Measurements from ENCODE around the gene PRDM16. TPM values are rescaled to one million over a fixed set of nuclear protein-coding genes. Genes with fewer than 3 reads are reported as not detected.

PRDM16 gene
- polyA plus RNA-seq, 1 experiment = 0.06 TPM

DNA sequence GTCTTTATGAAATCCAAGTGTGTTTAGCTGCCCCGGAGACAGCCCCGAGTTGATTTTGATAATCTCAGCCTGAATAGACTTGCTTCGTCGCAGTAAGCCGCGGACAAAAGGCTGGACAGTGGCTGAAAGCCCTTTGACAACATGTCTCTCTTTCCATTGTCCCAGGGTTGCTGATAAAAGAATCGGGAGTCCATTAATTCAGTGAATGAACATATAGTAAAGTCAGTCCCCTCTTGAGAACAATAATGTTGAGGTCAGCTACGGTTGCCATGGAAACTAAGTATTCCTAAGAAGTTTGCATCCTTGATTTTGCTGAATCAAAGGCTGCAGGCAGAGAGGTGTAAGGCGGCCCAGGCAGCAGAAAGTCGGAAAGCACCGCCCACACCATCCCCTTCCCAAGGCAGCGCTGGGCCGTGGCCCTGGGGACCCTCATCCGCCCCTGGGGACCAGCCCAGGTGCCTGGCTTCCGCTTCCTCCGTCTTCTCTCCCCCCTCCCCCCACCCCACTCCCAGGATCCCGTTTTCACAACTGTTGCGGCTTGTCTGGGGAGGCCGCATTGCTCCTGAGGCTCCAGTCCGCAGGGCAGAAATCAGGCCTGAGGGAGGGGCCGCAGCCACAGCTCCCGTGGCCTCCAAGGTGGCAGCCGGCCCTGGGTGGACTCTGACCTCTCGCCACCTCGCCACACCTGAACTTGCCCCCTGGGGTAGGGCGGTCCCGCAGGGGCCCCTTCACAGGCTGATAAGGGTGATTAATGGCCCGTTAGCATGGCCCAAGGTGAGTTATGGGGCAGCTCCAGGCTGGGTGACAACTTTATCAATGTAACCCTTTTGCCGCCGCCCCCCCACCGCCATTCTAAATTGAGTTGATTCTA, 180.9 kb downstream of the PRDM16 start:
- CTCF ChIA-PET = no interaction called here
- no peak for TF ChIP-seq CTCF (IDR thresholded peaks at IDR 0.05; ENCODE audit: low read depth, low read length)
- POLR2A ChIA-PET = no interaction called here
- DNase-seq (ENCODE audit: low read depth, low spot score) = no peak
- H3K27ac ChIP-seq (ENCODE audit: low read depth, low read length) = no peak overlapping the region
- no peak overlapping the region for H3K4me3 ChIP-seq (ENCODE audit: low read depth, low read length)
- H3K9me3 ChIP-seq (ENCODE audit: control insufficient read depth, insufficient read depth, low read length) = peaks cover 11% of the 10 kb centered on the region; the same call in 1 of the 2 replicates
- no peaks in the 10 kb centered on the region for H3K27me3 ChIP-seq (ENCODE audit: control insufficient read depth, insufficient read depth, low read length)

GRCh38 chr1:3250624-3251023, 181.6 kb downstream of the PRDM16 start:
- no peak for DNase-seq (ENCODE audit: low read depth, low spot score)
- ChIA-PET POLR2A (no interaction called here), CTCF (no interaction called here)
- TF ChIP-seq CTCF (IDR thresholded peaks at IDR 0.05; ENCODE audit: low read depth, low read length) = no peak
- no peaks in the 10 kb centered on the region for H3K27me3 ChIP-seq (ENCODE audit: control insufficient read depth, insufficient read depth, low read length)
- H3K9me3 ChIP-seq (ENCODE audit: control insufficient read depth, insufficient read depth, low read length) = peaks cover 17% of the 10 kb centered on the region; the same call in 1 of the 2 replicates
- H3K27ac ChIP-seq (ENCODE audit: low read depth, low read length) = no peak overlapping the region
- H3K4me3 ChIP-seq (ENCODE audit: low read depth, low read length) = no peak overlapping the region

DNA sequence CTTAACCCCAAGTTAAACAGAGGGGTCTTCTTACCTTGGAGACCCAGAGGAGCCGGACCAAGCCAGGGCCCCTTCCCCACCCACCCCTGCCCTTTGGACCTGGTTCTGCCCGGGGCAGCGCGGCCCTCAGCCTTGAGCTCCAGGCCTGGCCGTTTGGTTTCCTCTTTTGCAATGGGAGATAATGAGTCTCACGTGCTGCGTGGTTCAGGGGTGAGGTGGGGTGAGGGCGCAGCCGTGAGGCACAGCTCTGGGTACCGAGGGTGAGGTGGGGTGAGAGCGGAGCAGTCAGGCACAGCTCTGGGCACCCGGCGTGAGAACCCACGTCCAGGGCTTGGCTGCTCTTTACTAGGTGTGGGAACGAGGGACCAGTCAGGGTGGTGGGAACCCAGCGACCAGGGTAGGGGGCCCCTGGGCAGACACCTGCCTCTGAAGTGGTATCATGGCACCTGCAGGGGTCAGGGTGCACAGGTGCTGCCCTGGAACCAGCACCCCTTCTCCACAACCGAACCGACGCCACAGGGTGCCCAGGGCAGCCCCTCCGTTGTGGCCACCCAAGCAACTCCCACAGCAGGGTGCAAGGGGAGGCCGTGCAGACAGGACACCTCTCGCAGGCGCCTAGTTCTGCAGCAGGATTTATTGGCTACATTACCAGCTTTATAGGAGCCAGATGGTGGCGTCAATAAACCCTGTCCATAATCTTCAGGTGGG, 182.2 kb downstream of the PRDM16 start:
- POLR2A ChIA-PET = no interaction called here
- no peak for TF ChIP-seq CTCF (IDR thresholded peaks at IDR 0.05; ENCODE audit: low read depth, low read length)

GRCh38 chr1:3251807-3252428, 182.9 kb downstream of the PRDM16 start:
- Histone ChIP-seq H3K4me3 (ENCODE audit: low read depth, low read length) (no peak overlapping the region), H3K9me3 (ENCODE audit: control insufficient read depth, insufficient read depth, low read length) (peaks cover 23% of the 10 kb centered on the region), H3K27ac (ENCODE audit: low read depth, low read length) (no peak overlapping the region), H3K27me3 (ENCODE audit: control insufficient read depth, insufficient read depth, low read length) (no peaks in the 10 kb centered on the region)
- DNase-seq (ENCODE audit: low read depth, low spot score) = no peak
- CTCF ChIA-PET = no interaction called here
- no peak for TF ChIP-seq CTCF (IDR thresholded peaks at IDR 0.05; ENCODE audit: low read depth, low read length)
- POLR2A ChIA-PET = no interaction called here

More for the DNA sequence above, 182.2 kb downstream of the PRDM16 start:
- DNase-seq (ENCODE audit: low read depth, low spot score) = no peak
- CTCF ChIA-PET = no interaction called here
- no peak overlapping the region for H3K4me3 ChIP-seq (ENCODE audit: low read depth, low read length)
- H3K9me3 ChIP-seq (ENCODE audit: control insufficient read depth, insufficient read depth, low read length) = peaks cover 23% of the 10 kb centered on the region
- H3K27ac ChIP-seq (ENCODE audit: low read depth, low read length) = no peak overlapping the region
- no peaks in the 10 kb centered on the region for H3K27me3 ChIP-seq (ENCODE audit: control insufficient read depth, insufficient read depth, low read length)

DNA sequence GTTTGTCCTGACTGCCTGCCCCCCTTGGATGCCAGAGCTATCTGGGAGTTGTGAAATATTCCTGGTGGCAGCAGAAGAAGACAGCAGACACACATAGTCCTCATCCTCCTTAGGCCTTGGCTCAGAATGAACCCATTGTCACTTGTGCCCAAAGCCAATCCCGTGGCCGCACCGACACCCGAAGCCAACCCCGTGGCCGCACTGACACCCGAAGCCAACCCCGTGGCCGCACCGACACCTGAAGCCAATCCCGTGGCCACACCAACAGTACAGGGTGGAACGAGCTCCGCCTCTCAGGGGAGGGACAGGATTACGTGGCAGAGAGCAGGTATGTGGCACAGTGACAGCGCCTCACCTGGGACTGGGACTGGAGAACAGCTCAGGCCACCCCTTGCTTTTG, 186.7 kb downstream of the PRDM16 start:
- Histone ChIP-seq H3K27ac (ENCODE audit: low read depth, low read length) (no peak overlapping the region), H3K9me3 (ENCODE audit: control insufficient read depth, insufficient read depth, low read length) (peaks cover 23% of the 10 kb centered on the region), H3K27me3 (ENCODE audit: control insufficient read depth, insufficient read depth, low read length) (no peaks in the 10 kb centered on the region), H3K4me3 (ENCODE audit: low read depth, low read length) (no peak overlapping the region)
- ChIA-PET CTCF (no interaction called here), POLR2A (no interaction called here)
- no peak for TF ChIP-seq CTCF (IDR thresholded peaks at IDR 0.05; ENCODE audit: low read depth, low read length)
- no peak for DNase-seq (ENCODE audit: low read depth, low spot score)

All from AG04450 (cell line).